Naive thymus-derived CD8-positive, alpha-beta T cell (primary cell): Measurements from ENCODE around the gene HEXIM1. TPM values are rescaled to one million over a fixed set of nuclear protein-coding genes. Genes with fewer than 3 reads are reported as not detected.
A peak's percentile ranks its signal among the peaks of the same experiment; 100 is the strongest.

Experiments used
- ATAC-seq, 2 donors: fragments of 150-1000 bp; cut with Tn5 transposase in 1 of 2; sonication (Bioruptor Pico), chemical (Tn5 transposase) in 1 of 2; 1 replicate in 1 of 2; 2 replicates in 1 of 2; pipeline ENCODE4 v1.10.0; 2021; ENCODE audit warnings: mild to moderate bottlenecking in 2 of 2, moderate library complexity in 2 of 2
- POLR2A ChIA-PET: fragments of 350-600 bp; sonication (Branson Sonifier 250); formaldehyde crosslinking; loops from one replicate; lab custom pipeline; 2021; ENCODE audit warnings: antibody characterized with exemption; lab: Charles Lee
- DNase-seq, 10 donors: peaks; one replicate each; pipeline versions ENCODE4 v3.0.0 to v3.0.0-alpha.2; 2020 to 2022
- H3K27ac Mint-ChIP-seq, 10 donors: one replicate each; pipeline ENCODE4 v1.8.0; 2020 to 2022; ENCODE audit warnings: mild to moderate bottlenecking in 10 of 10, mixed read lengths in 10 of 10, moderate library complexity in 4 of 10, inconsistent platforms in 1 of 10
- H3K27me3 Mint-ChIP-seq, 5 donors: one replicate each; pipeline ENCODE4 v1.8.0; 2021 to 2022; ENCODE audit warnings: mixed read lengths in 5 of 5
- H3K36me3 Mint-ChIP-seq, 3 donors: one replicate each; pipeline ENCODE4 v1.8.0; 2020 to 2022; ENCODE audit warnings: mixed read lengths in 3 of 3, mild to moderate bottlenecking in 2 of 3, inconsistent platforms in 1 of 3
- H3K4me1 Mint-ChIP-seq, 4 donors: one replicate each; pipeline ENCODE4 v1.8.0; 2021 to 2022; ENCODE audit warnings: mixed read lengths in 4 of 4
- H3K4me3 Mint-ChIP-seq, 10 donors: one replicate each; pipeline ENCODE4 v1.8.0; 2020 to 2022; ENCODE audit warnings: mild to moderate bottlenecking in 10 of 10, mixed read lengths in 10 of 10, moderate library complexity in 6 of 10, inconsistent platforms in 1 of 10
- H3K9me3 Mint-ChIP-seq, 9 donors: one replicate each; pipeline ENCODE4 v1.8.0; 2020 to 2022; ENCODE audit warnings: mixed read lengths in 9 of 9, mild to moderate bottlenecking in 3 of 9, inconsistent platforms in 1 of 9, moderate library complexity in 1 of 9
- polyA plus RNA-seq, 3 donors: library from polyadenylated mRNA; unstranded; fragments of 300-500 nt; fragmentation: Illumina TruSeq; gene quantifications; one replicate each; pipeline ENCODE4 v1.2.3, GENCODE V29; 2021
- total RNA-seq, 8 experiments: library from RNA in 2 of 8; stranded (reverse) in 2 of 8; gene quantifications; one replicate each; pipeline ENCODE4 v1.2.3 and lab custom pipeline; 2021 to 2026

Gene HEXIM1
- total and polyA plus RNA-seq, 5 experiments from 2014 or later, result 4.9 to 35.1 (median 6.8) TPM

- POLR2A ChIA-PET, result no interaction called here
- ATAC-seq (no peak), DNase-seq (peak in 1 of 10 donors; percentile 13)
- Mint-ChIP-seq H3K27me3 (no peaks in the 10 kb centered on the region), H3K4me1 (peaks cover 0 to 5% (median under 1%) of the 10 kb centered on the region in 4 donors), H3K27ac (peak overlapping the region in 1 of 10 donors; percentile 71), H3K36me3 (peaks cover 0 to 68% (median 2%) of the 10 kb centered on the region in 3 donors), H3K4me3 (no peak overlapping the region), H3K9me3 (no peaks in the 10 kb centered on the region)
Measured at GRCh38 chr17:45106582-45106981, 41.7 kb upstream of the HEXIM1 start.

- Mint-ChIP-seq H3K36me3 (peaks cover 0 to 59% (median 1%) of the 10 kb centered on the region in 3 donors), H3K27me3 (no peaks in the 10 kb centered on the region), H3K4me1 (peaks cover 0 to 3% (median under 1%) of the 10 kb centered on the region in 4 donors), H3K4me3 (no peak overlapping the region), H3K9me3 (no peaks in the 10 kb centered on the region), H3K27ac (no peak overlapping the region)
- POLR2A ChIA-PET, result no interaction called here
- no peak for ATAC-seq
- peak in 1 of 10 donors; percentile 50 for DNase-seq
Measured at GRCh38 chr17:45107293-45108010, 40.8 kb upstream of the HEXIM1 start.

- H3K27me3 Mint-ChIP-seq, result no peaks in the 10 kb centered on the region
- H3K27ac Mint-ChIP-seq, result peak overlapping the region in 3 of 10 donors; percentile 9 to 57 (median 29)
- POLR2A ChIA-PET, result no interaction called here
- H3K9me3 Mint-ChIP-seq, result no peaks in the 10 kb centered on the region
- peak in 1 of 10 donors; percentile 57 for DNase-seq
- H3K4me1 Mint-ChIP-seq, result peaks cover 0 to 2% (median under 1%) of the 10 kb centered on the region in 4 donors
- H3K36me3 Mint-ChIP-seq, result peaks cover 0 to 53% (median 0%) of the 10 kb centered on the region in 3 donors
- H3K4me3 Mint-ChIP-seq, result no peak overlapping the region
- no peak for ATAC-seq
Measured at GRCh38 chr17:45108051-45108450, 40.2 kb upstream of the HEXIM1 start.

GRCh38 chr17:45108595-45109521 is 39.4 kb upstream of the HEXIM1 start:
- Mint-ChIP-seq H3K4me3 (no peak overlapping the region), H3K36me3 (peaks cover 0 to 45% (median 0%) of the 10 kb centered on the region in 3 donors), H3K27me3 (no peaks in the 10 kb centered on the region), H3K27ac (peak overlapping the region in 5 of 10 donors; percentile 24 to 64 (median 57)), H3K4me1 (peaks cover 0 to 2% (median under 1%) of the 10 kb centered on the region in 4 donors), H3K9me3 (no peaks in the 10 kb centered on the region)
- DNase-seq (peak in 1 of 10 donors; percentile 42), ATAC-seq (no peak)
- POLR2A ChIA-PET, result no interaction called here

- Mint-ChIP-seq H3K36me3 (peaks cover 0 to 24% (median 0%) of the 10 kb centered on the region in 3 donors), H3K4me1 (peaks cover 0 to 2% (median under 1%) of the 10 kb centered on the region in 4 donors), H3K27me3 (no peaks in the 10 kb centered on the region), H3K4me3 (no peak overlapping the region), H3K27ac (peak overlapping the region in 3 of 10 donors; percentile 13 to 72 (median 33)), H3K9me3 (no peaks in the 10 kb centered on the region)
- ATAC-seq, result no peak
- no peak for DNase-seq
- POLR2A ChIA-PET, result no interaction called here
Measured at GRCh38 chr17:45110676-45111611, 37.3 kb upstream of the HEXIM1 start.

GRCh38 chr17:45111850-45112249 is 36.4 kb upstream of the HEXIM1 start:
- POLR2A ChIA-PET, result no interaction called here
- Mint-ChIP-seq H3K27me3 (no peaks in the 10 kb centered on the region), H3K27ac (no peak overlapping the region), H3K9me3 (no peaks in the 10 kb centered on the region), H3K4me3 (no peak overlapping the region), H3K36me3 (peaks cover 0 to 15% (median 0%) of the 10 kb centered on the region in 3 donors), H3K4me1 (peaks cover 0 to 2% (median under 1%) of the 10 kb centered on the region in 4 donors)
- ATAC-seq, result no peak
- no peak for DNase-seq

GRCh38 chr17:45112559-45113423 is 35.5 kb upstream of the HEXIM1 start:
- POLR2A ChIA-PET, result no interaction called here
- DNase-seq, result no peak
- peaks cover 0 to 9% (median 0%) of the 10 kb centered on the region in 3 donors for H3K36me3 Mint-ChIP-seq

GRCh38 chr17:45113424-45113754 is 34.9 kb upstream of the HEXIM1 start:
- Mint-ChIP-seq H3K27me3 (no peaks in the 10 kb centered on the region), H3K27ac (no peak overlapping the region), H3K36me3 (peaks cover 0 to 3% (median 0%) of the 10 kb centered on the region in 3 donors), H3K4me3 (no peak overlapping the region), H3K4me1 (peaks cover 0 to 2% (median under 1%) of the 10 kb centered on the region in 4 donors), H3K9me3 (no peaks in the 10 kb centered on the region)
- ATAC-seq, result no peak
- DNase-seq, result no peak
- POLR2A ChIA-PET, result no interaction called here

More at GRCh38 chr17:45112559-45113423, 35.5 kb upstream of the HEXIM1 start:
- H3K4me3 Mint-ChIP-seq, result no peak overlapping the region
- ATAC-seq, result no peak
- peaks cover 0 to 2% (median under 1%) of the 10 kb centered on the region in 4 donors for H3K4me1 Mint-ChIP-seq
- H3K27ac Mint-ChIP-seq, result no peak overlapping the region
- no peaks in the 10 kb centered on the region for H3K27me3 Mint-ChIP-seq
- H3K9me3 Mint-ChIP-seq, result no peaks in the 10 kb centered on the region

- POLR2A ChIA-PET, result no interaction called here
- DNase-seq, result no peak
- no peak for ATAC-seq
- Mint-ChIP-seq H3K27me3 (no peaks in the 10 kb centered on the region), H3K9me3 (no peaks in the 10 kb centered on the region), H3K4me3 (no peak overlapping the region), H3K36me3 (peaks cover 0 to 2% (median 0%) of the 10 kb centered on the region in 3 donors), H3K4me1 (peaks cover 0 to 2% (median under 1%) of the 10 kb centered on the region in 4 donors), H3K27ac (no peak overlapping the region)
Measured at GRCh38 chr17:45114117-45114932, 34.0 kb upstream of the HEXIM1 start.

GRCh38 chr17:45115015-45115625 is 33.2 kb upstream of the HEXIM1 start:
- Mint-ChIP-seq H3K4me3 (no peak overlapping the region), H3K27ac (peak overlapping the region in 2 of 10 donors; percentile 32 to 39), H3K36me3 (no peaks in the 10 kb centered on the region), H3K9me3 (no peaks in the 10 kb centered on the region), H3K4me1 (peaks cover 0 to 2% (median 0%) of the 10 kb centered on the region in 4 donors), H3K27me3 (no peaks in the 10 kb centered on the region)
- no peak for ATAC-seq
- POLR2A ChIA-PET, result no interaction called here
- no peak for DNase-seq
